Measurements from ENCODE around the gene SCMH1.
"Not testable (repeated sequence)": the region's sequence is repeated elsewhere in the genome, so short reads cannot be mapped to it uniquely, and the experiment has no call there.

SCMH1 gene

GRCh38 chr1:41241749-41242341 is at the start of gene SCMH1:
TSS of gene SCMH1 (minus strand) at chr1:41242306. CDS start at chr1:41186133, 56,173 bp downstream.
- DNase-seq: peak; percentile 44

- DNase-seq: no peak
These were observed 49.1 kb upstream of the SCMH1 start for GRCh38 chr1:41291195-41291594.

GRCh38 chr1:41289196-41289595 is 47.1 kb upstream of the SCMH1 start:
- no peak for DNase-seq

GRCh38 chr1:41286992-41287391 is 44.9 kb upstream of the SCMH1 start:
- DNase-seq: no peak

- no peak for DNase-seq
These were observed 44.4 kb upstream of the SCMH1 start for GRCh38 chr1:41286486-41286885.

GRCh38 chr1:41285818-41286217 is 43.7 kb upstream of the SCMH1 start:
- DNase-seq: no peak

GRCh38 chr1:41284121-41284520 is 42.0 kb upstream of the SCMH1 start:
- no peak for DNase-seq

- DNase-seq: peak; percentile 2
These were observed 40.7 kb upstream of the SCMH1 start for GRCh38 chr1:41282679-41283317.

- no peak for DNase-seq
These were observed 39.2 kb upstream of the SCMH1 start for GRCh38 chr1:41281334-41281733.

GRCh38 chr1:41280202-41281032 is 38.3 kb upstream of the SCMH1 start:
- no peak for DNase-seq

GRCh38 chr1:41278076-41278475 is 36.0 kb upstream of the SCMH1 start:
- no peak for DNase-seq

GRCh38 chr1:41277371-41277975 is 35.4 kb upstream of the SCMH1 start:
- no peak for DNase-seq

- DNase-seq: no peak
These were observed 33.7 kb upstream of the SCMH1 start for GRCh38 chr1:41275831-41276230.

- DNase-seq: no peak
These were observed 32.8 kb upstream of the SCMH1 start for GRCh38 chr1:41274752-41275545.

- DNase-seq: no peak
These were observed 30.5 kb upstream of the SCMH1 start for GRCh38 chr1:41272601-41273000.

GRCh38 chr1:41268154-41268770 is 26.2 kb upstream of the SCMH1 start:
- DNase-seq: peak; percentile 67

- no peak for DNase-seq
These were observed 20.0 kb upstream of the SCMH1 start for GRCh38 chr1:41261926-41262618.

GRCh38 chr1:41260768-41261167 is 18.7 kb upstream of the SCMH1 start:
- DNase-seq: no peak

GRCh38 chr1:41259221-41259620 is 17.1 kb upstream of the SCMH1 start:
- DNase-seq: no peak

GRCh38 chr1:41255978-41256377 is 13.9 kb upstream of the SCMH1 start:
- no peak for DNase-seq

GRCh38 chr1:41251120-41251519 is 9.0 kb upstream of the SCMH1 start:
- not testable (repeated sequence) for DNase-seq

GRCh38 chr1:41249319-41249718 is 7.2 kb upstream of the SCMH1 start:
- no peak for DNase-seq
